Measurements from ENCODE around the gene TRMT11. TPM values are rescaled to one million over a fixed set of nuclear protein-coding genes. Genes with fewer than 3 reads are reported as not detected.

Gene TRMT11
- total and polyA plus RNA-seq, 2 of the 13 experiments (the other 11 are each of a cell fraction or from before 2014, with no cell fraction given): 42.2 to 81.9 TPM

- Histone ChIP-seq H4K20me1 (ENCODE audit: insufficient read depth, low read length) (no peaks in the 10 kb centered on the region), H3K4me2 (ENCODE audit: low read depth, low read length) (no peak overlapping the region), H3K9ac (ENCODE audit: insufficient read depth, low read depth, low read length) (no peak overlapping the region), H3K27ac (ENCODE audit: extremely low read length, insufficient read depth, low read length) (no peak overlapping the region), H3K27me3 (ENCODE audit: control insufficient read depth in 1 of 2, insufficient read depth in 2 of 2, low read length in 2 of 2) (no peaks in the 10 kb centered on the region; a peak in 1 of 5 replicates), H3K36me3 (replicated peaks in 1 of 2; ENCODE audit: control insufficient read depth in 1 of 2, insufficient read depth in 2 of 2, low read length in 2 of 2) (no peaks in the 10 kb centered on the region; a peak in 2 of 5 replicates), H3K9me3 (ENCODE audit: low read length) (no peaks in the 10 kb centered on the region), H2AFZ (ENCODE audit: low read length) (no peak overlapping the region), H3K4me3 (replicated peaks in 1 of 3; ENCODE audit: insufficient read depth in 1 of 3, low read depth in 2 of 3, low read length in 3 of 3) (no peak overlapping the region), H3K79me2 (ENCODE audit: insufficient read depth, low read length) (peaks cover 10% of the 10 kb centered on the region), H3K4me1 (ENCODE audit: insufficient read depth, low read length) (peaks cover 17% of the 10 kb centered on the region)
- no peak for DNase-seq (ENCODE audit: low spot score)
- POLR2A ChIA-PET: no interaction called here
- intact Hi-C loops (cut with micrococcal nuclease; ENCODE audit: unreplicated experiment): no loop called here
- TF ChIP-seq NFKB2 (CRISPR knock-in tag; IDR thresholded peaks at IDR 0.05; ENCODE audit: borderline replicate concordance) (no peak), EHMT2 (IDR thresholded peaks at IDR 0.05; ENCODE audit: borderline replicate concordance, low read depth, low read length) (no peak), U2AF1 (optimal IDR thresholded peaks at IDR 0.05; ENCODE audit: low read depth, low read length) (no peak), RCOR2 (CRISPR knock-in tag; IDR thresholded peaks at IDR 0.05) (no peak), ZNF12 (CRISPR knock-in tag; IDR thresholded peaks at IDR 0.05) (no peak), ZHX1 (CRISPR knock-in tag; IDR thresholded peaks at IDR 0.05; ENCODE audit: low read depth) (no peak), GATAD1 (CRISPR knock-in tag; IDR thresholded peaks at IDR 0.05) (no peak), PHB2 (IDR thresholded peaks at IDR 0.05; ENCODE audit: partially characterized antibody) (no peak), STAT5B (CRISPR knock-in tag; IDR thresholded peaks at IDR 0.05) (no peak), NFYB (CRISPR knock-in tag; IDR thresholded peaks at IDR 0.05) (no peak)
- TF ChIP-seq, protein P1, sequence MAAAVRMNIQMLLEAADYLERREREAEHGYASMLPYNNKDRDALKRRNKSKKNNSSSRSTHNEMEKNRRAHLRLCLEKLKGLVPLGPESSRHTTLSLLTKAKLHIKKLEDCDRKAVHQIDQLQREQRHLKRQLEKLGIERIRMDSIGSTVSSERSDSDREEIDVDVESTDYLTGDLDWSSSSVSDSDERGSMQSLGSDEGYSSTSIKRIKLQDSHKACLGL (CRISPR knock-in tag; IDR thresholded peaks at IDR 0.05): no peak
- no peak for ATAC-seq
- in situ Hi-C loops (cut with HindIII; ENCODE audit: extremely low pct_ligation_motif_present, low pct_unique_long_range_greater_than_20kb): no loop called here
- no peak for FAIRE-seq
- no TSS peak for BruUV-seq (replicated peaks)
- 98% methylated on average over 2 of the region's 2 CpGs for WGBS (ENCODE audit: low lambda C conversion rate)
- CTCF ChIA-PET (ENCODE audit: low intra/inter-chr PET ratio, low total read pairs): no interaction called here
These were observed 4.7 kb upstream of the TRMT11 start for GRCh38 chr6:125981571-125982185.

Measured in HepG2 (cell line).